Endothelial cell of umbilical vein (primary cell): ENCODE data around the gene ME3.

Experiments used
- EZH2 ChIP-seq: IDR thresholded peaks from 2 replicates; pipeline ENCODE4 v1.6.1; 2012; ENCODE audit warnings: borderline replicate concordance, low read depth, mild to moderate bottlenecking, moderate library complexity, low read length, inconsistent platforms; ENCODE audit not compliant: severe bottlenecking
- FOS ChIP-seq: IDR thresholded peaks from 2 replicates; pipeline ENCODE4 v1.6.1; 2011; ENCODE audit warnings: mild to moderate bottlenecking, low read length, moderate library complexity, borderline replicate concordance; ENCODE audit not compliant: insufficient read depth
- POLR2A ChIP-seq: IDR thresholded peaks from 2 replicates; pipeline ENCODE4 v1.6.1; 2012; ENCODE audit warnings: low read depth, mild to moderate bottlenecking, control low read depth, low read length
- POLR2AphosphoS5 ChIP-seq: IDR thresholded peaks from 2 replicates; pipeline ENCODE4 v1.6.1; 2012; ENCODE audit warnings: low read depth, mild to moderate bottlenecking, control low read depth, low read length, moderate library complexity; ENCODE audit not compliant: insufficient read depth
- TF ChIP-seq, protein P1 (sequence below), 2 donors: IDR thresholded peaks; 1 replicate in 1 of 2; 2 replicates in 1 of 2; pipeline ENCODE4 v1.5.1; 2011; ENCODE audit warnings: low read length in 2 of 2, mild to moderate bottlenecking in 2 of 2, moderate library complexity in 2 of 2, control low read depth in 1 of 2, inconsistent platforms in 1 of 2, low read depth in 1 of 2; ENCODE audit not compliant: insufficient read depth in 1 of 2; ENCODE audit errors: extremely low read depth in 1 of 2

DNA sequence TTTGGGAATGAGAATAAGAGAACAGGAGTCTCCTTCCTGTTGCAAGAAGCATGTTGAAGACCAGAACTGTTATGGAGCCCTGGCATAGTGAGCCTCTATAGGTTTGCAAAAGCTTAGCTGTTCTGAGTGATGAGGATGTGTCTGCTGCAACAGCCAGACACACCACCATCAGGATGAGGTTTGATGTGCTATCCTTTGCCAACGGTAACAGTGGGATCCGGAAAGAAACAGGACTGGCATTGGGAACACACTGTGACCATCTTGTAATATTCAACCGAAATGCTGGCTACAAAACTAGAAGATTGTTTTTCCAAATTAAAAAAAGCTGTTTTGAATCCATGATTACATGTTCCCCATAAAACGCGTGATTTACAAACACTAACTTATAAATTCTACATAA lies 117.0 kb downstream of the ME3 start:
- TF ChIP-seq, protein P1, sequence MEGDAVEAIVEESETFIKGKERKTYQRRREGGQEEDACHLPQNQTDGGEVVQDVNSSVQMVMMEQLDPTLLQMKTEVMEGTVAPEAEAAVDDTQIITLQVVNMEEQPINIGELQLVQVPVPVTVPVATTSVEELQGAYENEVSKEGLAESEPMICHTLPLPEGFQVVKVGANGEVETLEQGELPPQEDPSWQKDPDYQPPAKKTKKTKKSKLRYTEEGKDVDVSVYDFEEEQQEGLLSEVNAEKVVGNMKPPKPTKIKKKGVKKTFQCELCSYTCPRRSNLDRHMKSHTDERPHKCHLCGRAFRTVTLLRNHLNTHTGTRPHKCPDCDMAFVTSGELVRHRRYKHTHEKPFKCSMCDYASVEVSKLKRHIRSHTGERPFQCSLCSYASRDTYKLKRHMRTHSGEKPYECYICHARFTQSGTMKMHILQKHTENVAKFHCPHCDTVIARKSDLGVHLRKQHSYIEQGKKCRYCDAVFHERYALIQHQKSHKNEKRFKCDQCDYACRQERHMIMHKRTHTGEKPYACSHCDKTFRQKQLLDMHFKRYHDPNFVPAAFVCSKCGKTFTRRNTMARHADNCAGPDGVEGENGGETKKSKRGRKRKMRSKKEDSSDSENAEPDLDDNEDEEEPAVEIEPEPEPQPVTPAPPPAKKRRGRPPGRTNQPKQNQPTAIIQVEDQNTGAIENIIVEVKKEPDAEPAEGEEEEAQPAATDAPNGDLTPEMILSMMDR (IDR thresholded peaks at IDR 0.05; ENCODE audit: extremely low read depth in 1 of 2, insufficient read depth in 1 of 2, low read depth in 1 of 2, low read length in 2 of 2), result no peak
- TF ChIP-seq POLR2AphosphoS5, result no peak
- no peak for TF ChIP-seq POLR2A
- TF ChIP-seq FOS, result no peak
- TF ChIP-seq EZH2, result no peak
